EH (cell line): ENCODE data around the gene STK11.

ENCODE experiments used
- DNase-seq: peaks from one replicate; pipeline ENCODE4 v3.0.0-alpha.2; 2015; ENCODE audit warnings: low read depth

STK11 gene, protein sequence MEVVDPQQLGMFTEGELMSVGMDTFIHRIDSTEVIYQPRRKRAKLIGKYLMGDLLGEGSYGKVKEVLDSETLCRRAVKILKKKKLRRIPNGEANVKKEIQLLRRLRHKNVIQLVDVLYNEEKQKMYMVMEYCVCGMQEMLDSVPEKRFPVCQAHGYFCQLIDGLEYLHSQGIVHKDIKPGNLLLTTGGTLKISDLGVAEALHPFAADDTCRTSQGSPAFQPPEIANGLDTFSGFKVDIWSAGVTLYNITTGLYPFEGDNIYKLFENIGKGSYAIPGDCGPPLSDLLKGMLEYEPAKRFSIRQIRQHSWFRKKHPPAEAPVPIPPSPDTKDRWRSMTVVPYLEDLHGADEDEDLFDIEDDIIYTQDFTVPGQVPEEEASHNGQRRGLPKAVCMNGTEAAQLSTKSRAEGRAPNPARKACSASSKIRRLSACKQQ

GRCh38 chr19:1205114-1206099 lies at the start of gene STK11:
Gene STK11 (plus strand): TSS chr19:1205778. CDS start chr19:1206914, 1,136 bp downstream.
- DNase-seq = peak; percentile 97

DNA sequence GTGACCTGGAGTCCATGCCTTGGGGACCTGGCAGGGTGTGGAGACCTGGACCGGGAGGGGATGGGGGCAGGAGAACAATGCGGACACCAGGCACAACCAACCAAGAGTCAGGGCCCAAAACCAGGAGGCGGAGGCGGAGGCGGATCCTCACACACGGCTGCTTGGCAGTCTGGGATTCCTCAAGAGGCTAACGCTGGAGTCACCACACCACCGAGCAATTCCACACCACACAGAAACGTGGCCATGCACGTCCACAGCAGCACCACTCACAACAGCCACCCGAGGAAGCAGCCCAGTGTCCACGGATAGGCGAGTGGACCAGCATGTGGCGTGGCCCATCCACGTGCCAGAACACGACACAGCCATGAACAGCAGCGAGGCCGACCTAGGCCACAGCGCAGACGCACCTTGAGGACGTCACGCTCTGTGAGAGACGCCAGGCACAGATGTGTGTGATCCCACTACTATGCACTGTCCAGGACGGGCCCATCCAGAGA lies 49.2 kb upstream of the STK11 start:
- DNase-seq = no peak

DNA sequence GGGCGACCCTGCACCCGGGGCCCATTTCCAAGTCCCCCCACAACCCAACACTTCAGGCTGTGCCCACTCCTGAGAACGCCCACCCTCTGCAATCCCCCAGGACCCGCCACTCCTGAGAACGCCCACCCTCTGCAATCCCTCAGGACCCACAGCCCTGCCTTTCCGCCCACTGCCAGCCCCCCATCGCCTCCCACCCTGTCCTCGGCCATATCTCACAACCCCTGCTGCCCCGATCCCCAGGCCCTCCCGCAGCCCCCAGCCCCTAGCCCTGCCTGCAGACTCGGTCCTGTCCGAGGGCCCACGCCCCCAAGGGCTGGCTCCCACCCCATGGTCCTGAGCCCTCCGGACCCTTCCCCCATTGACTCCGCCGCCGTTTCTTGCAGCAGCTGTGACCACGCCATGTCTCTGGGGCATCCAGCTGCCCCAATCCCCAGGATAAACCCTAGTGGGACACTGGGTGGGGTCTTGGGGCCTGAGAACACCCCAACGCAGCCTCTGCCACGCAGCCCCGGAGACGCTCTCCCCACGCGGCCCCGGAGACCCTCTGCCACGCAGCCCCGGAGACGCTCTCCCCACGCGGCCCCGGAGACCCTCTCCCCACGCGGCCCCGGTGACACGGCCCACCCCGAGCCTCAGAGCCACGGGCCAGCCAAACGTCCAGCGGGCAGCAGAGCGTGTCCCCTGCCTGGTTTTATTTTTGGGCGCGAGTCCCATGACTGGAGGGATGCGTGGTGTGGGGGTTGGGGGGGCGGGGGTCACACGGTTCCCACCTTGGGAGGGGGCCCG lies 48.6 kb upstream of the STK11 start:
- DNase-seq = no peak

DNA sequence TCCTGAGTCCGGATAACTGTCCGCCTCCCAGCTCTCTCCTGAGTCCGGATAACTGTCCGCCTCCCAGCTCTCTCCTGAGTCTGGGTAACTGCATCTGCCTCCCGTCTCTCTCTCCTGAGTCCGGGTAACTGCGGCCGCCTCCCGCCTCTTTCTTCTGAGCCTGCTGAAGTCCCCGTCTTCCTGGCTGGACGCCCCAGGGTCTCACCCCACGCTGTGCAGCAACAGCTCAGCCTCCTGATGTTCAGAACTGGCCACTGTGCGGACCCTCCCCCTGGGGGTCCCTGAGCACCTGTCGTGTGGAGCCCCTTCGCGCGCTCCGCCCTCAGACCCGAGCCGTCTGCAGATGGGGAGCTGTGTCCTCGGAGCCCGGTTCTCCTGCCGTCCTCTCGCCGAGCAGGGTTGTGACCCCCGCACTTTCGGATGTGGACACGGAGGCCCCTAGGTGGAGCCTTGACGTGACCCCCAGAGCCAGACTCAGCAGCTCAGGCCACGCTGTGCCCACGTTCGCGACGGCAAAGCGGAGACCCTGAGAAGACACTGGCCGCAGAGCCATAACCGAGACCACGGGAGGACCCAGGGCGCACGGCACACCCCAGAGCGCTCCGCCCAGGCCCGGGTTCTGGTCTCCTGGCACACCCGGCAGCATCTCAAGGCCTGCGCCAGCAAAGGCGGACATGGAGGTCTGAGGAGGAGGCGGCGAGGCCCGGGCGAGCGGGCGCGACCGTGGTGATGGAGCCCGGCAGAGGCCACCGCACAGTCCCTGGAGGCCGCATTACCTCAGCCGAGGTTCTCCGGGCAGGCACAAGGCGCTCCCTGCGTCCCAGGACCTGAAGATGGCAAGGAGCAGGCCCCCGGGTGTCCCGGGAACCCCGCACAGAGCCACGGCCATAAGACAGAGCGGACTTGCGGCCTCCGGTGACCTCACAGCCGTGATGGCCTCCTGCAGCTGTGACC lies 47.4 kb upstream of the STK11 start:
- DNase-seq = no peak

DNA sequence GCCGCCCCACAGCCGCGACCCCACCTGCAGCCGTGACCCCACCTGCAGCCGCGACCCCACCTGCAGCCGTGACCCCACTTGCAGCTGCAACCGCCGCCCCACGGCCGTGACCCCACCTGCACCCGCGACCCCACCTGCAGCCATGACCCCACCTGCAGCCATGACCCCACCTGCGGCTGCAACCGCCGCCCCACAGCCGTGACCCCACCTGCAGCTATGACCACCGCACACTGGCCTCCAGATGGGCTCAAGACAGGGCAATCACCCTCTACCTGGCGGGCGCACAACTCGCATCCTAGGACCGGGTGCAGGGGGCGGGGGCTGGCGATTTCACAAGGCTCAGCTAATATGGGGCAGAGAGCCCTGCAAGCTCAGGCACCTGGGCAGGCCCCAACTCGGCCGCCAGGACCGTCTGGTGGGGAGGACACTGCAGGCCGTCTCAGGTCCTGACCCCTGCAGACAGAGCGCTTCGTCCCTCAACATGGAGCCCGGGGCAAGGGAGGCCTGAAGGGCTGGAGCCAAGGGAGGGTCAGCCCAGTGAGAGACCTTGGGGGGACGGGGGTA lies 46.6 kb upstream of the STK11 start:
- DNase-seq = no peak

- no peak for DNase-seq
These were observed 45.5 kb upstream of the STK11 start for GRCh38 chr19:1159864-1160595.

DNA sequence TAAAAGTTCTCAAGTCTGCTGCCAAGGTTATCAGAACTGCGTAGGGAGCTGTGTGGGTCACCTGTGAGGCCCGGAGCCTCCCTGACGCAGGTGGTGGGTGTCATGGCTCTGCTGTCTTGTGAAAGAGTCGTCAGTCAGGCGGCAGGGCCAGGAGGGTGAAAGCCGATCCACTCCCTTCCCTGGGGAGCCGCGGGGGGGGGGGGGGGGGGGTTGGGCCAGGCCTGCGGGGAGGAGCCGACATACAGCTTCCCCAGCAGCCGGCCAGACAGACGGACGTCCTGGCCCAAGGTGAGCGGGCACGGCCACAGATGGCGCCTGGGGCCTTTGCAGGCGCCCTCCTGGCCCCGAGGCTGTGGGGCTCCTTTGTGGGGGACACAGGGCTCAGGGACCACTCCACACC lies 43.9 kb upstream of the STK11 start:
- no peak for DNase-seq

DNA sequence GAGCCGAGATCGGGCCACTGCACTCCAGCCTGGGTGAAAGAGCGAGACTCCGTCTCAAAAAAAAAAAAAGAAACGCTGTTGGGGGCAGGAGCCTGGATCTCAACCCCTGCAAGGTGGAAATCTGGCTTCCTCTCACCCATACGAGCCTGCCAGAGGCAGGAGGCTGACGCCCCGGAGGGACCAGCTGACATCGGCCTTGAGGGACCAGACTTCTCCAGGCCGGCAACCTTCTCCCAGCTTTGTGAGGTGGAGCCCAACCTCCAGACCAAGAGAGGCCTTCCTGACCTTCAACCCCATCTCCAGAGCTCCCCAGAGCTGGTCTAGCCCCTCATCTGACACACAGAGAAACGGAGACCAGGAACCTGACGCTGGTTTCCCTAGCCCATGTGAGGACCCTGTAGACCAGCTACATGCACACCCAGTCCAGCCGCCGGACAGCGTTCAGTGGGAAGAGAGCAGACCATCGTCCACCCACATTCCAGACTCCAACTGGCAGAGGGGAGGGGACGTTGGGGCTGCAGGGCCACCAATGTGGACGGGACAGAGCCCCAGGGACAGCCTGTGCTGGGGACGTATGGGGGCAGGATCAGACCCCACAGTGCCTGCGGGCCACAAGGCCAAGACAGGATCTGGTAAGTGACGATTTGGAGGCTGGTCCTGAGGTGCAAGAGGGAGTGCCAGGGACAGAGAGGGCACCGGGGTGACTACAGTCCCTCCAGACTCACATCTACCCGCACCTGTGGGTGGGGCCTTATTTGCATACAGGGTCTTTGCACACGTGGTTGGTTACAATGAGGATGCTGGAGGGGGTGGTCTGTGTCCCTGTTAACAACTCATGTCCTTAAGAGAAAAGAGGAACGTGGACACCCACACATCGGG lies 42.9 kb upstream of the STK11 start:
- DNase-seq = no peak

DNA sequence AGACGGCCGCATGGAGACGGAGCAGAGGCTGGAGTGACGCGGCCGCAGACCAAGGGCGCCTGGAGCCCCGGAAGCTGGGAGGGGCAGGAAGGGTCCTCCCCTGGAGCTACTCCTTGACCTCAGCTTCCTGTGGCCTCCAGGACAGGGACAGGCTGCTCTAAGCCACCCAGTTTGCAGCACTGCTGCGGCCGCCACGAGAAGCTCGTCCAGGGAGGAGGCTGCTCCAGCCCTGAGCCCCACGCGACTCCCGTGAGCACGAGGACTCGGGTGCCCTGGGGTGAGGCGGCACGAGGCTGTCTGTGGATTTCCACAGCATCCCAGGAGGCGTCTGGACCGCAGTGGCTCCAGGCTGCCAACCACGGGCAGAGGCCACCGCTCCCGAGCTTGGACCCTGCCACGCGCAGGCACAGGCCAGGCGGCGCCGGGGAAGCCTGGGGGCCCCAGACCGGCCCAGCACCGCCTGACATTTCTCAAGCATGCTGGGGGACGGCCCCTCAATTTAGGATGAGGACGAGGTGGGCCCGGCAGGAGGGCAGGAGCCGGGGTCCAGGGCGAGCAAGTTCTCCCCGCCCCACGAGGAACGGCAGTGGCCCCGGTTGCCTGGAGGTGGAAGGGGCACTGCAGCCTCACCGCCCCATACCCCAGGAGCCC lies 42.2 kb upstream of the STK11 start:
- no peak for DNase-seq

- DNase-seq = no peak
These were observed 41.5 kb upstream of the STK11 start for GRCh38 chr19:1163934-1164683.

DNA sequence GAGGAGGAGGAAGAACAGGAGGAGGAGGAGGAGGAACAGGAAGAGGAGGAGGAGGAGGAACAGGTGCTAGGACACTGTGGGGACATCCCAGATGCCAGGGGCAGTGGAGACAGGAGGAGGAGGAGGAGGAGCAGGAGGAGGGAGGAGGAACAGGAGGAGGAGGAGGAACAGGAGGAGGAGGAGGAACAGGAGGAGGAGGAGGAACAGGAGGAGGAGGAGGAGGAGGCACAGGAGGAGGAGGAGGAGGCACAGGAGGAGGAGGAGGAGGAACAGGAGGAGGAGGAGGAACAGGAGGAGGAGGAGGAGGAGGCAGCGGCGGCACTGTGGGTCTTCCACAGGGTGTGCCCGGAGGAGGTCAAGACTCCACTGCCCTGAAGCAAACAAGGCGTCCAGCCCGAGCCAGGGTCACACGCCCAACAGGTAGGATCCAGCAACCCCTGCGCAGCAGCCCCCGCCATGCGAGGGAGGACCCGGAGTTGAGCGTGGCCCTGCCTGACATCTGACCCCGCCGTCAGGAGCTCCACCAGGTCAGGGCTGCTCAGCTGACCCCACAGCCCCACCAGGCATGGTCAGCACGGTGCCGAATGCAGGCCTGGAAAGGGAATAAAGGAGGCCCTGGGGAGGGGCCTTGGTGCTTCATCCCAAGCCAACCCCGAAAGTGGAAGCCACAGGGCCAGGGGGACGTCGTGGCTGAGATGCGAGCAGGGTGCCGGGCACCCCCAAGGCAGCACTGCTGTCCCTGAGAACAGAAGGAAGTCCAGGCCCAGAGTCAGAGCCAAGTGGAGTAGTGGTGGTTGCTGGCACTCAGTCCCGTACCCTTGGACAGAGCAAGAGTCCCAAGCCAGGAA lies 40.7 kb upstream of the STK11 start:
- no peak for DNase-seq

DNA sequence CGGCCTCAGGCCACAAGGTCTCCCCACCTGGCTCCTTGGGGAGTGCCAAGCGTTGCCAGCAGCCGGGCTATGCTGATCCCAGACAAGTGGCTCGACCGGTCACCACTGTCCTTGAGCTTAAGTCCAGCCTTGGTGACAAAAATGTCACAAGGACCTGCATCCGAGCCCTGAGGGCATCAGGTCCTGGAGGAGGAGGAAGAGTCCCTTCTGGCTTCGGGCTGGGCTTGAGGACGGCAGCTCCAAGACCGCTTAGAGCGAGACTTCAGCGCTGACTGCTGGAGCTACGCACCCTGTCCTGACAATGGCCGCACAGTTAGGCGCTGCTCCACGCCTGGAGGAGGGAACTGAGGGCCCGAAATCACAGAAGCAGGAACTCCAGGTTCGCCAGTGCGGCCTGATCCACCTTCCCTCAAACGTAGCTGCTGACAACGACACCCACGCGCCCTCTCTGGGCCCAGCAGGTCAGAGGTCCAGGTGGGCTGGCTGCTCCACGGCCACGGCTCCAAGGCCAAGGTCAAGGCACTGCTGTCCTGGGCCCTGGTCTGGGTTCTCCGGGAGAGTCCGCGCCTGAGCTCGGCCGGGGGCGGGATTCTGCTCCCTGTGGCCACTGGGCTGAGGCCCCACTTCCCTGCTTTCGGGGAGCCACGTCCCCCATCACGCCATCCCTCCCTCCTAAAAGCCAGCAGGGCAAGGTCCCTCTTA lies 38.6 kb upstream of the STK11 start:
- no peak for DNase-seq

DNA sequence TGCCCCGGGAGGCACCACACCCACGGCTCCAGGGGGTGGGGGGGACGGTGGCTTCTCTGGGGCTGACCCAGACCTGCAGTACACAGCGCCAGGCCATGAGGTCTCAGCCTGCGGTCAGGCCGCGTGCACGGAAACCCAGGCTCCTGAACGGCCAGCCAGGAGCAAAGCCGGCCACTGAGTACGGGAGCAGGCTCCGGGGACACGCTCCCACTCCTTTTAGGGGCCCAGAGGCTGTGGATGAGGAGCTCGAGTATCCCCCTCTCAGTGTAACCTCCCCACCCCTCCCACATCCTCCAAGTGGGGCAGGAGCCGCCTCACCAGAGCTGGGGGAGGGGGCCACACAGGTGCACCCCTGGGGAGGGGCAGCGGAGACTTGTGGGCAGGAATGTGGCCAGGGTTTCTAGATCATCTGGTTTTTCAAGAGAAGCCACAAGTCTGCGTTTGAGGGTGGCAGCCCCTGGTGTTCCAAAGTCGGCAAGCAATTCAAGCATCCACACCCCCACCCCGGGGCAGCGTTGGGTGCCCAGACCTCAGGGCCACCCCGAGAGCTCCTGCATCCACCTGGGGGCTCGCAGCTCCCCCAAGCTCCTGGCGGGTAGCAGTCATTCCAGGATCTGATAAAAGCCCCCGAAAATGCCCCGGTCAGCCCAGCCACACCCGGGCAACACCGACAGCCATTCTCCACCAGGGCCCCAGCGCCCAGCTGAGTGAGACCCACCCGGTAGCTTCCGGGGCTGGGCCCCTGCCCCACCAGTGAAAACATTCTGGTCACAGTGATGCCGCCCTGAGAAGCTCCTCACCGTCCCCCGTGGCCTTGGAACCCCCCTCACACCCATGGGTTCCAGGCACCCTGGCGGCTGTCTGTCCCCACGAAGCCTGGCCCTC lies 37.6 kb upstream of the STK11 start:
- no peak for DNase-seq

DNA sequence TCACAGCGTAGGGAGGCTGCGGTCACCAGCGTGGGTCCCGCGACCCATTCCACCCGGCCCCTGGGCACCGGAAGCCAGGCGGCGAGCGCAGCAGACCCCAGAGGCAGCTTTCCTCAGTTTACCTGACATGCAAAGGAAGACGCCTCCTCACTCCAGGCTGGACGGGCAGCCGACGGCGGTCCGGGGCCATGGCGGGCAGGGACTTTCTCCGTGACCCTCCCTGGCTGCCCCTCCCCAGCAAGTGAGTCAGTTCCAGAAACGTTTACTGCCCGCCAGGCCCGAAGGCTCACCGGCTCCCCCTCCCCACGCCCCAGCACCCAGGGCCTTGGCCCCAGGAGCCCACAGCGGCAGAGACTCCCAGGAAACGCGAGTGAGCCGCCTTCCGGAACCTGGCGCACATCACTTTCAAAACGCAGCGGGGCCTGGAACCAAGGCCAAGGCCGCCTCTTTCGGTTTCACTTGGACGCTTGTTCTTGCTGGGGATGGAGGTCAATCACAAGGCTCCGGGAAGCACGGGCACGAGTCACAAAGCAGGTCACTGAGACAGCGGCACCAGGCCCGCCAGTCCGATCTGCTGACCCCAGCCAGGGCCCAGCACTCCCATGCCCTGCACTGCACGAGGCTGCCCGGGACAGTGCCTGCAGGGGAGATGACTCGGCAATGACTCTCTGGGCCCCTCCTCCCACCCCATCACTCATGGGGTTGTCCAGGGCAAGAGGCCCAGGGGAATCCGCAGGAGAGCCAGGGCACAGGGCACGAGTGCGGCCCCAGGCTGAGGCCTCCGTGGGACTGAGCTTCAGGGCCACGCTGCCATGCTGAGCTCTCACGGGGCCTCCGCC lies 36.8 kb upstream of the STK11 start:
- DNase-seq = peak; percentile 90
